BJ (cell line): ENCODE results near the gene SYNE3. TPM values are rescaled to one million over a fixed set of nuclear protein-coding genes. Genes with fewer than 3 reads are reported as not detected.
A peak's percentile ranks its signal among the peaks of the same experiment; 100 is the strongest.

Experiments used
- CTCF ChIA-PET: fragments of 350-600 bp; formaldehyde crosslinking; extraction: SDS; loops from one replicate; lab custom pipeline; 2021; ENCODE audit warnings: antibody characterized with exemption, inconsistent platforms; lab: Yijun Ruan, JAX
- POLR2A ChIA-PET: fragments of 300-600 bp; sonication (Branson Sonifier 250); formaldehyde crosslinking; extraction: SDS; loops from one replicate; lab custom pipeline; 2021; ENCODE audit warnings: antibody characterized with exemption; lab: Charles Lee
- DNase-seq: peaks from one replicate; pipeline ENCODE4 v3.0.0-alpha.2; 2011; ENCODE audit warnings: low read depth
- H3K27me3 ChIP-seq: 2 replicates; pipeline ENCODE4 v1.6.0; 2011; ENCODE audit warnings: low read length; ENCODE audit not compliant: control insufficient read depth, insufficient read depth
- H3K36me3 ChIP-seq: 2 replicates; pipeline ENCODE4 v1.5.1; 2011; ENCODE audit warnings: low read length; ENCODE audit not compliant: control insufficient read depth, insufficient read depth
- H3K4me3 ChIP-seq: 2 replicates; pipeline ENCODE4 v1.5.1; 2011; ENCODE audit warnings: low read depth, mild to moderate bottlenecking, control low read depth, low read length
- polyA plus RNA-seq: library from polyadenylated mRNA; depleted of rRNA; stranded (reverse); fragments of >200 nt; gene quantifications from 2 replicates; pipeline ENCODE4 v1.2.3, GENCODE V29; 2011
- TF ChIP-seq, protein P1 (sequence below): IDR thresholded peaks from 2 replicates; pipeline ENCODE4 v1.5.1; 2011; ENCODE audit warnings: low read depth, mild to moderate bottlenecking, control low read depth, inconsistent platforms, low read length, moderate library complexity; ENCODE audit not compliant: insufficient read depth

Gene SYNE3
- polyA plus RNA-seq, 1 experiment, result 3.5 TPM

DNA sequence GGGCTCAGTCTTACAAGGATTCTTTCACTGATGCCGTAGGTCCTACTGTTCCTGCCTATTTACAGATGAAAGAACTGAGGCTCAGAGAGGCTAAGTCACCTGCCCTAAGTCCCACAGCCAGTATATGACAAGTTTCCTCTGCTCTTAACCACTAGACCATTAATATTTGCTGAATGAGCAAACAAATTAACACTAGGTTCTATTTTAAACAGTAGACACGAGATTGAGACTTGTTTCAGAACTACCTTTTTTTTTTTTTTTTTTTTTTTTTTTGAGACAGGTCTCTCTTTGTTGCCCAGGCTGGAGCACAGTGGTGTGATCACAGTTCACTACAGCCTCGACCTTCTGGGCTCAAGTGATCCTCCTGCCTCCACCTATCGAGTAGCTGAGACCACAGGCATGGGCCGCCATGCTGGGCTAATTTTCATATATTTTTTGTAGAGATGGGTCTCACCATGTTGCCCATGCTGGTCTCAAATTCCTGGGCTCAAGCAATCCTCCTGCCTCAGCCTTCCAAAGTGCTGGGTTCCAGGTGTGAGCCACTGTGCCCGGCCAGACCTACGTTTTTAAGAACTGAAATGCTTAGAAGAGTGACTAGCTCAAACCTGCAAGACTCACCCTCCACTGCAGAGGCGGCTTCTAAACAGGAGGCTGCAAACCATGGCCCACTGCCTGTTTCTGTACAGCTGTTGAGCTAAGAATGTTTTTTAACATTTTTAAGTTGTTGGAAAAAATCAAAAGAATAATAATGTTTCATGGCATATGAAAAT is 12.9 kb downstream of the SYNE3 start:
- ChIA-PET CTCF (interaction anchor here (0.9 to 1.5 kb wide), 2 partner anchors 12 to 61 kb away, joined by 4 to 5 read pairs; no protein-coding TSS in a partner anchor), POLR2A (no interaction called here)
- TF ChIP-seq, protein P1, sequence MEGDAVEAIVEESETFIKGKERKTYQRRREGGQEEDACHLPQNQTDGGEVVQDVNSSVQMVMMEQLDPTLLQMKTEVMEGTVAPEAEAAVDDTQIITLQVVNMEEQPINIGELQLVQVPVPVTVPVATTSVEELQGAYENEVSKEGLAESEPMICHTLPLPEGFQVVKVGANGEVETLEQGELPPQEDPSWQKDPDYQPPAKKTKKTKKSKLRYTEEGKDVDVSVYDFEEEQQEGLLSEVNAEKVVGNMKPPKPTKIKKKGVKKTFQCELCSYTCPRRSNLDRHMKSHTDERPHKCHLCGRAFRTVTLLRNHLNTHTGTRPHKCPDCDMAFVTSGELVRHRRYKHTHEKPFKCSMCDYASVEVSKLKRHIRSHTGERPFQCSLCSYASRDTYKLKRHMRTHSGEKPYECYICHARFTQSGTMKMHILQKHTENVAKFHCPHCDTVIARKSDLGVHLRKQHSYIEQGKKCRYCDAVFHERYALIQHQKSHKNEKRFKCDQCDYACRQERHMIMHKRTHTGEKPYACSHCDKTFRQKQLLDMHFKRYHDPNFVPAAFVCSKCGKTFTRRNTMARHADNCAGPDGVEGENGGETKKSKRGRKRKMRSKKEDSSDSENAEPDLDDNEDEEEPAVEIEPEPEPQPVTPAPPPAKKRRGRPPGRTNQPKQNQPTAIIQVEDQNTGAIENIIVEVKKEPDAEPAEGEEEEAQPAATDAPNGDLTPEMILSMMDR, result no peak
- H3K4me3 ChIP-seq, result no peak overlapping the region
- no peak for DNase-seq
- H3K36me3 ChIP-seq, result no peaks in the 10 kb centered on the region
- H3K27me3 ChIP-seq, result no peaks in the 10 kb centered on the region

DNA sequence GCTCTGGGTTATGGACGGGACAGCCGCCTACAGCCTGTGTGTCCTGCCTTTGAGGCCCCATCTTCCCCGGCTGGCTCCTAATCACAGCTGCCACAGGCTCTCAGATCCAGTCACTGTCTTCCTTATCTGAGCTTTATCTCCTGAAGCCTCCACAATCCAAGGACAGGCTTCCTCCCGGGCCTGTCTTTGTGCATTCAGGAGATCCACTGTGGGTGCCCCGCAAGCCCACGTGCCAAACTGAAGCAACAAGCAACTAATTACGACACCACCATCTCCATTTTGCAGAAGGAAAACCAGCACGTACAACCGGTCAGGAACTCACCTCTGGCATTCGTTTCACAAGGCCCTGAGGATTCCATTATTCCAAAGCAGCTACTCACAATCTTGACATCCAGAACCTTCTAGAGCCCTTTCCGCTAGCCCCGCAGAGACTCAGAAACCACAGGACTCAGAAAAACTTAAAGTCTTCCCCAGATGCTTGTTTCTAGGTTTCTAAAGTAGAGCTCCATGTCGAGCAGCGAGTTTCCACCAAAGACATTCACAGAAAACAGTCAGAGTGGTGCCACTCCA is 14.0 kb downstream of the SYNE3 start:
- ChIA-PET POLR2A (no interaction called here), CTCF (interaction anchor here (0.8 to 0.9 kb wide), 2 partner anchors 60 to 662 kb away, joined by 3 to 4 read pairs; no protein-coding TSS in a partner anchor)
- H3K4me3 ChIP-seq, result no peak overlapping the region
- no peak for DNase-seq
- H3K36me3 ChIP-seq, result no peaks in the 10 kb centered on the region
- TF ChIP-seq, protein P1, result no peak
- no peaks in the 10 kb centered on the region for H3K27me3 ChIP-seq

DNA sequence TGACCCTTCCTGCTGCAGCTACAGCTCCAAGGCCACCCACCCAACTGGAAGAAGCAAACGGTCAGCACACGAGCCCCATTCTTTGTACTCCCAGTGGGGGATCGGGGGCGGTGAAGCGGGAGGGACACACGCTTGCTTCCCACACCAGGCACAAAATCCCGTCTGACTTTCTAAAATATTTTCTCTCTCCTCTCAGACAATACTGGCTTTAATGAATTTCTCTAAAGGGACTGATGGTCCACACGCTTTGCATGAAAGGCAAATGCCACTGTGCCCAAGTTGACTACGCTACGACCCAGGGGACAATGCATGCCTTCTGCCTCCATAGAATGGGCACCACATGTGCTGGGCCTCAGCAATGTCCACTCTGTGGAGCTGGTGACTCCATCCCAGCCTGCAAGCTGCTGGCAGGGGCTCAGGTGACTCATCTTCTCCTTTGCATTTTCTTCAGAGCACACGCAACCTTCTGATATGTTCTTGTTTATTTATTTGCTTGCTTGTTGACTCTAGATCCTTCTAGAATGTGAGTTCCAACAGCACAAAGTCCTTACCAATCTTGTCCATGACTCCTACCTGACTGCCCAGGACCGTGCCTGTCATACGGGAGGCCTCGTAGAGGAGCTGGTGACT is 15.6 kb downstream of the SYNE3 start:
- DNase-seq, result peak; percentile 50
- no peaks in the 10 kb centered on the region for H3K27me3 ChIP-seq
- H3K4me3 ChIP-seq, result no peak overlapping the region
- H3K36me3 ChIP-seq, result no peaks in the 10 kb centered on the region
- TF ChIP-seq, protein P1, result no peak
- ChIA-PET CTCF (interaction anchor here (0.7 to 1.8 kb wide), 6 partner anchors 10 to 58 kb away, joined by 3 to 6 read pairs (median 4); no protein-coding TSS in a partner anchor), POLR2A (no interaction called here)

DNA sequence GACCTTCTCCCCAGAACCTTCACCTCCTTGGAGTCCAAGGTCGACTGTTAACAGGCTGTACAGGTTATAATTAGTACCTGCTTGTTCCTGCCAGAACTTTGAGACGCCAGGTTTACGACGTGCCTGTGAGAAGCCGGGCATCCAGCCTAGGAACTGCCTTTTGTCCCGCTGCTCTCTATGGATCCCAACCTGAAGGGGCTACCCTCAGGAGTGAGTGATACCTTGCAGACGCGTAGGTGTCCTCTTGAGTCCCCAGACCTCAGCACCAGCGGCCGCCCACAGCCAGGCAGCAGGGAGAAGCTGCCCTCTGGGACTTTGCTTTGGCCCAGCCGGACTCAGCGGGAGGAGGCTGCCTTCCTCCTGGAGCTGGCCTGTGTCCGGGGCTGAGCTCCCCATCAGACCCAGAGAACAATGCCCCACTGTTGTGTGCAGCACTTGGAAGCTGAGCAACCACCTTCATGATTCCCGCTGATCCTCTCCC is 16.2 kb downstream of the SYNE3 start:
- TF ChIP-seq, protein P1, result no peak
- POLR2A ChIA-PET, result no interaction called here
- Histone ChIP-seq H3K4me3 (no peak overlapping the region), H3K27me3 (no peaks in the 10 kb centered on the region), H3K36me3 (no peaks in the 10 kb centered on the region)
- CTCF ChIA-PET, result interaction anchor here (0.7 to 1.8 kb wide), 7 partner anchors 9 to 58 kb away, joined by 3 to 6 read pairs (median 4); no protein-coding TSS in a partner anchor
- DNase-seq, result no peak

DNA sequence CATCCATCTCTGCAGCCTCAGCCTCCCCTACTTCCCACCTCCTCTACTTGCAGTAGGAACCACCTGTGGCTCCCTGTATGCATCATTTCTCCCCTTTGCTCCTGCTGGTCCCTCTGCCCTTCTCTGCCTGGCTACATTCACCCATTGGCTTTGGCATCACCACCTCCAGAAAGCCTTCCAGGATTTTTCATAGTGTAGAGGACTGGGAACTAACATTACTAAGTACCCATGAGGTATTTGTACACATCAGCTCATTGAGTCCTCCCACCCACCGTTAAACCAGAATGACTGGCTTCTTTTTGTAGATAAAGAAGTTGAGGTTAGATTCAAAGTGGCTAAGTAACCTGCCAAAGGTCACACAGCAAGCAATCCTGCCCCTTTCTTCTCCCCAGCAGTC is 17.1 kb downstream of the SYNE3 start:
- no peaks in the 10 kb centered on the region for H3K27me3 ChIP-seq
- no peak for DNase-seq
- TF ChIP-seq, protein P1, result no peak
- ChIA-PET CTCF (interaction anchor here (1.4 kb wide), 1 partner anchor 57 kb away, joined by 3 read pairs; no protein-coding TSS in a partner anchor), POLR2A (no interaction called here)
- no peak overlapping the region for H3K4me3 ChIP-seq
- no peaks in the 10 kb centered on the region; the same call in 1 of the 2 replicates for H3K36me3 ChIP-seq
